Activated gamma-delta T cell treated with anti-CD3 and anti-CD28 coated beads, Interleukin-2, amount 50 U/mL, for 16 hours (primary cell): Measurements from ENCODE around the gene TAF4.
"Not testable (repeated sequence)": the region's sequence is repeated elsewhere in the genome, so short reads cannot be mapped to it uniquely, and the experiment has no call there.

ENCODE experiments used
- DNase-seq: peaks from one replicate; pipeline ENCODE4 v3.0.0-alpha.2; 2020; ENCODE audit warnings: low read depth

The TAF4 gene

GRCh38 chr20:61998343-61999121, 67.1 kb downstream of the TAF4 start:
- DNase-seq: no peak

GRCh38 chr20:61997891-61998290, 67.8 kb downstream of the TAF4 start:
- no peak for DNase-seq

- no peak for DNase-seq
Observed at GRCh38 chr20:61997372-61997771, 68.3 kb downstream of the TAF4 start.

GRCh38 chr20:61994546-61994945, 71.1 kb downstream of the TAF4 start:
- no peak for DNase-seq

DNA sequence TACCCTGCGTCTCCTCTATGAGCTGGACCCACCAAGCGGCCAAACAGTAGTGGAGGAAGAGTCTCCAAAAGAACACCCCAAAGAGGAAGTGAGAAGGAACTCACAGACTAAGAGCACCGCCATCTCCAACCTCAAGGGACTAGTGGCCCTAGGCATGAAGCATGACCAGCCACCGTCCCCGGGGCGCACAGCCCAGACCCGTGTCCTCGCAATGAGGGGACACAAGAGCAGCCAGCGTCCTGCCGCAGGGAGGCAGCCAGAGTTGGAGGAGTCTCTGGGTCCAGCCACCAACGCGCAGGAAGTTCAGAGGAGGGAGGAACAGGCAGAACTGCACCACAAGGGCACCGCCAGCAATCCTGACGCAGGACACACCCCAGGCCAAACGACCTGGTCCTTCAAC, 72.6 kb downstream of the TAF4 start:
- no peak for DNase-seq

- DNase-seq: no peak
Observed at GRCh38 chr20:61991476-61991875, 74.2 kb downstream of the TAF4 start.

- no peak for DNase-seq
Observed at GRCh38 chr20:61990484-61990883, 75.2 kb downstream of the TAF4 start.

GRCh38 chr20:61989741-61990140, 75.9 kb downstream of the TAF4 start:
- no peak for DNase-seq

DNA sequence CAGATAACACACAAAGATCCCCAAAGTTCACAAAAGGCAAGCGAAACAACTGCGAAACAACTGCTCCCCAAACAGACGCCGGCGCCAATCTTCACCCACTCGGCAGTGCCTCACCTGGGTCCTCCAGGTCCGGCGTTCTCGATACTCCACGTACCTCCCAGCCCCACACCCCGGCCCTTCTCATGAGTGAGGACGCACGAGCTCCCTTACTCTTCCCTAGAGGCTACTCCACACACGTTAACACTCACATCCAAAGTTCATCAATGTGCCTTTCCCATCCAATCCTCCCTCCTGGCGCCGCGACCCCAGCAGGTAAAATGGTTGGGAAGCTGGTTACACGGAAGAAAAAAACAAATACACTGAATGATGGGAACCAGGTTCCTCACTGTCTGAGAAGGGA, 77.0 kb downstream of the TAF4 start:
- DNase-seq: no peak

- no peak for DNase-seq
Observed at GRCh38 chr20:61986762-61987321, 78.8 kb downstream of the TAF4 start.

GRCh38 chr20:61985096-61985495, 80.6 kb downstream of the TAF4 start:
- no peak for DNase-seq

DNA sequence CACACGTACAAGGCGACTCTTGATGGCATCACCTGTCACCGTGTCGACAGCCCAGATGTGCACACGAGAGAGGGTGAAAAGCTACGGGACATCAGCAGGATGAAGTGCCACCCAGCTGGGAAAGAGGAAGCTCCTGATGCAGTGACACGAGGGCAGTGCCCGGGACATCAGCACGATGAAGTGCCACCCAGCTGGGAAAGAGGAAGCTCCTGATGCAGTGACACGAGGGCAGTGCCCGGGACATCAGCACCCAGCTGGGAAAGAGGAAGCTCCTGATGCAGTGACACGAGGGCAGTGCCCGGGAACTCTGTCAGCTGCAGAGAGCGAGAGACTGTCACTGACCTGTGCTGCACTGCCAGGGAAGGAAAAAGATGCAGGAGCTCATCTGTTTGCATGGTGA, 81.2 kb downstream of the TAF4 start:
- not testable (repeated sequence) for DNase-seq

DNA sequence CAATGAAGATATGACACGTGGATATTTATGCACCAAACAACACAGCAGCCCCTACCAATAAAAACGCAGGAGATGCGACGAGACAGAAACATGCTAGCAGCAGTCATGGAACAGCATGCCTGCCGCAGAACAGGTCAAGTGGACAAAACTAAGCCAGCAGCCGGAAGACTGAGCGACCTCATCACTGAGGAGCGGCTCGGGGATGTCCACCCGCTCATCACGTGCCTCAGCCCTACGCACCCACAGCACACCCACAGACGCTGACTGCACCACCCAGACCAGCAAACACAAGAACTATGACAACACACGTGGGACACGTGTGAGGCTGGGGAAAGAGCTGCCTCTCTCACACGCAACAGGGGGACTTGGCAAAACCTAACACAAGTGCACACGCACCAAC, 81.7 kb downstream of the TAF4 start:
- no peak for DNase-seq

- no peak for DNase-seq
Observed at GRCh38 chr20:61982951-61983315, 82.7 kb downstream of the TAF4 start.

DNA sequence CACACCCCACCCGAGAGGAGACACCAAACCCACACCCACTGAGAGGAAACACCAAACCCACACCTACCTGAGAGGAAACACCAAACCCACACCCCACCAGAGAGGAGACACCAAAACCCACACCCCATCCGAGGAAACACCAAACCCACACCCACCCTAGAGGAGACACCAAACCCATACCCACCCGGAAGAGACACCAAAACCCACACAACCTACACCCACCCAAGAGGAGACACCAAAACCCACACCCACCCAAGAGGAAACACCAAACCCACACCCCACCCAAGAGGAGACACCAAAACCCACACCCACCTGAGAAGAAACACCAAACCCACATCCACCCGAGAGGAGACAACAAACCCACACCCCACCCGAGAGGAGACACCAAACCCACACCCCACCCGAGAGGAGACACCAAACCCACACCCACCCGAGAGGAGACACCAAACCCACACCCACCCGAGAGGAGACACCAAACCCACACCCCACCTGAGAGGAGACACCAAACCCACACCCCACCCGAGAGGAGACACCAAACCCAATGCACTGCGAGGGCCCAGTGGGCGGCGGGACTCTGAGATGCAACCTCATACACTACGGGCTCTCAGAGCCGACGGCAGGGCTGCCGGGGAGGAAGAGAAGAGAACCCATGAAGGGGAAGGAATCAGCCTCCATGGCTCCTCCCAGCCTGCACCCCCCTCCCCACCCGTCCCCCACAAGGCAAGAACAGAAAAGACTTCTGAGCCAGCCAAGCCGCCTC, 83.3 kb downstream of the TAF4 start:
- DNase-seq: no peak

GRCh38 chr20:61981691-61982090, 84.0 kb downstream of the TAF4 start:
- DNase-seq: not testable (repeated sequence)

DNA sequence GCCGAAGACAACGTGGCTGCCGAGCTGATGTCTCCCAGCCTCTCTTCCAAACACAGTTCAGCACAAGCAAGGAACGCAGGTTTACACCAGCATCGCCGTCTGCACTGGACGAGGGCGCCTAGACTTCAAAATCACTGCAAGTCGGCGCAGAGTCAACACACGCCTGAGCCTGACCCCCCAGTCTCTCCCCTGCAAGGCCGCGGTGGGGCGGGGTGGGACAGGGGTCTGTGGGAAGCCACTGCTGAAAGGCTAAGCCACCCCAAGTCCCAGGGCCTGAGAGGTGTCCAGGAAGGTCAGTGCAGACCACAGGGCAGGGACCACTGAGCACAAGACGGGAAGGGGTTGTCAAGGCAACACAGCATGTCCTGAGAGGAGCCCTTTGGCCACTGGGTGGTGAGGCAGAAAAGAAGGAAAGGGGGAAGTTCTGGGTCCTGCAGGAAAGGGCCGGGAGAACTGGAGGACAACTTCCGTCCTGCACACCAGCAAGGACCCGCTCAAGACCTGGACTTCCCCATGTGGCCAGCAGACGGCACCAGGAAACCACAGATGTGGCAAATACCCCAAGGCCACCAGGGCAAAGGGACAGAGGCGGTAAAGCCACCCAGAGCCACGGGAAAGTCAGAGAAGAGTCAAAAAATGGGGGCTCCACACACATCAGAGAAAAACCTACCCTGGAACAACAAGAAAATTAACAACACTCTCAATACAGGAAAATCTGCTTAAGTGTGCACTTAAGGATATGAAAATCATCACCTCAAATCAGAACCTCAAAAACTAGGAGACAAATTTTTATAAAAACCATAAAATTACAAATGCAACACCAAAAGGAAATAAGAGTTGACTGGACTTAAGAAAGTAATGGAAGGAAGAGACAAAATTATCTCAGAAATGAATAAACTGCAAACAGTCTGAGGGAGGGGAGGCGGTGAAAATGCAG, 84.8 kb downstream of the TAF4 start:
- DNase-seq: no peak

DNA sequence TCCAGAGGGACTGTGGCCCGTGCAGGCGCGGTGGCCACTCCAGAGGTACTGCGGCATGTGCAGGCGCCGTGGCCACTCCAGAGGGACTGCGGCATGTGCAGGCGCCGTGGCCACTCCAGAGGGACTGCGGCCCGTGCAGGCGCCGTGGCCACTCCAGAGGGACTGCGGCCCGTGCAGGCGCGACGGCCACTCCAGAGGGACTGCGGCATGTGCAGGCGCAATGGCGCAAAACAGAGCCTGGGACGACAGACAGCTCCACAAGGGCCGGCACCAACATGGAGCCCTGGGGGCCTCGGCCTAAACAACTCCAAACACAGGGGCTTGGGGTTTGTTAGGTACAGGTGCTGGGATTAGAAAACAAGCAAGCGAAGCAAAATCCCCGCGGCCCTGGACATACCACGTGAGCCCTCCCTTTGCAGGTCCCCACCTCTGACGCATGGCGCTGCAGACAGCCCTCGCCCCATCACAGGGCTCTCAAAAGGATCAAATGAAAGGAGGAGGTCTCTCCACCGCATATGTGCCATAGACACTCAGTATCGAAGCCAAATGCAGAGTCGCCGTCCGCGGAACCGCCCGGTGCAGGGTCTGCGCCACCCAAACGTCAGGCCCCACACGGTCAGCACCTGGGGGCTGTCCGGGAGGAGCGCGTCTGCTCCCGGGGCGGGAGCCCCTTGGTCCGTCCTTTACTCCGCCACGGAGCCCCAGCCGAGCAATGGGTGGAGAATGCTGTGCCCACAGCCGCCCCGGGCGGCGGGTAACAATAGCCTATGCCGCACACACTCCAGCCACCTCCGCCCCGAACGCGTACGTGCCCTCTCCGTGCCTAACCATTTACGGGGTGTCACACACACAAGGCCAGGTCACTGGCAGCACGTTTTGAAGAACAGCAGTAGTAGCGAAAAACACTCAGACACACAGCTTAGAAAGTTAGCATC, 85.7 kb downstream of the TAF4 start:
- DNase-seq: no peak

- no peak for DNase-seq
Observed at GRCh38 chr20:61979090-61979489, 86.6 kb downstream of the TAF4 start.

GRCh38 chr20:61978491-61978890, 87.2 kb downstream of the TAF4 start:
- no peak for DNase-seq

- DNase-seq: no peak
Observed at GRCh38 chr20:61977419-61977786, 88.3 kb downstream of the TAF4 start.
